A549 treated with GW870086 at 1 μM for 4 hours (cell line): ENCODE data around the gene IFI44. TPM values are rescaled to one million over a fixed set of nuclear protein-coding genes. Genes with fewer than 3 reads are reported as not detected.

ENCODE experiments used
- total RNA-seq: library from RNA; stranded (reverse); fragments of 200-300 nt; extraction: Qiagen RNA extraction; gene quantifications from 5 replicates; pipeline ENCODE4 v1.2.3, GENCODE V29; 2022; ENCODE audit warnings: low read depth

IFI44 gene, protein sequence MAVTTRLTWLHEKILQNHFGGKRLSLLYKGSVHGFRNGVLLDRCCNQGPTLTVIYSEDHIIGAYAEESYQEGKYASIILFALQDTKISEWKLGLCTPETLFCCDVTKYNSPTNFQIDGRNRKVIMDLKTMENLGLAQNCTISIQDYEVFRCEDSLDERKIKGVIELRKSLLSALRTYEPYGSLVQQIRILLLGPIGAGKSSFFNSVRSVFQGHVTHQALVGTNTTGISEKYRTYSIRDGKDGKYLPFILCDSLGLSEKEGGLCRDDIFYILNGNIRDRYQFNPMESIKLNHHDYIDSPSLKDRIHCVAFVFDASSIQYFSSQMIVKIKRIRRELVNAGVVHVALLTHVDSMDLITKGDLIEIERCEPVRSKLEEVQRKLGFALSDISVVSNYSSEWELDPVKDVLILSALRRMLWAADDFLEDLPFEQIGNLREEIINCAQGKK
- total RNA-seq: 0.28 to 1.2 TPM (median 0.69 TPM) in 5 replicates

DNA sequence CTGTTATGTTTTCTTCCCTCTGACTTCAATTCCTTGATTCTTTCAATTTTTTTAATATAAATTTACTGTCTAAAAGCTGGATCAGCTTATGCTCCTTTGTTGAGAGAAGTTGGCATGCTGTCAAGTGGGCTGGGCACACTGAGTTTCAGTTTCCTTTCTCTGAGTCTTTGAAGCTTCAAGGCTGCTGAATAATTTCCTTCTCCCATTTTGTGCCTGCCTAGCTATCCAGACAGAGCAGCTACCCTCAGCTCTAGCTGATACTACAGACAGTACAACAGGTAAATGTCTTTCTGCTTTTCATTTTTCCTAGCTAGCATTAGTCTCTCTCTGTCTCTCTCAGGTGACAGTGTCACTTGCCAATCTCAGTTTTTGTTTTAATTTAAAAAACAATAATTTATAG is at the start of gene IFI44:
TSS of gene IFI44 (plus strand) at position 204 of the 400 bp plus-strand sequence. CDS start 365 bp downstream, outside the sequence.

GRCh38 chr1:78619803-78620579 is 29.6 kb upstream of the IFI44 start, which contains the start of gene IFI44L:
Gene IFI44L (plus strand): TSS chr1:78620448. CDS start chr1:78627916, 7,468 bp downstream.

Other genes starting within 250 kb of the IFI44 start
- not detected in 5 replicates for gene PTGFR, start 158.9 kb upstream of the IFI44 start, total RNA-seq
- gene IFI44L, start 29.4 kb upstream of the IFI44 start, total RNA-seq: 0.22 TPM in 2 of 5 replicates, not detected in the others